ENCODE data around the gene BABAM2.

The BABAM2 gene

GRCh38 chr2:28083476-28083875 lies 192.9 kb downstream of the BABAM2 start:
- H3K4me3 ChIP-seq (ENCODE audit: low read depth, low read length), result no peak overlapping the region
- no peaks in the 10 kb centered on the region for H3K36me3 ChIP-seq (ENCODE audit: control insufficient read depth in 2 of 2, insufficient read depth in 1 of 2, low read length in 2 of 2)
- H3K4me1 ChIP-seq (ENCODE audit: control insufficient read depth, insufficient read depth, low read length), result peaks cover 10% of the 10 kb centered on the region; the same call in 1 of the 2 replicates
- CTCF ChIA-PET, result no interaction called here
- POLR2A ChIA-PET, result no interaction called here
- H3K27ac ChIP-seq (ENCODE audit: extremely low read depth, low read depth, low read length), result no peak overlapping the region
- H3K9me3 ChIP-seq (ENCODE audit: control insufficient read depth, insufficient read depth, low read depth, low read length), result no peaks in the 10 kb centered on the region
- TF ChIP-seq ZNF555 (tag by site-specific recombination; conservative IDR thresholded peaks at IDR 0.05) (no peak), ZNF146 (tag by site-specific recombination; IDR thresholded peaks at IDR 0.05) (no peak), ZNF664 (tag by site-specific recombination; IDR thresholded peaks at IDR 0.05) (no peak), ZNF133 (tag by site-specific recombination; IDR thresholded peaks at IDR 0.05) (no peak), ZNF692 (tag by site-specific recombination; IDR thresholded peaks at IDR 0.05) (no peak), ZNF510 (tag by site-specific recombination; IDR thresholded peaks at IDR 0.05; ENCODE audit: insufficient replicate concordance) (no peak), ZNF302 (tag by site-specific recombination; IDR thresholded peaks at IDR 0.05; ENCODE audit: low read depth) (no peak), ZFP37 (tag by site-specific recombination; IDR thresholded peaks at IDR 0.05) (no peak), ZNF37A (tag by site-specific recombination; IDR thresholded peaks at IDR 0.05) (no peak), SETDB1 (IDR thresholded peaks at IDR 0.05; ENCODE audit: insufficient read length, low read length) (no peak), ZNF580 (tag by site-specific recombination; IDR thresholded peaks at IDR 0.05) (no peak)

GRCh38 chr2:28084564-28084963 lies 194.0 kb downstream of the BABAM2 start:
- peaks cover 10% of the 10 kb centered on the region; the same call in 1 of the 2 replicates for H3K4me1 ChIP-seq (ENCODE audit: control insufficient read depth, insufficient read depth, low read length)
- CTCF ChIA-PET, result no interaction called here
- H3K36me3 ChIP-seq (ENCODE audit: control insufficient read depth in 2 of 2, insufficient read depth in 1 of 2, low read length in 2 of 2), result no peaks in the 10 kb centered on the region
- no peak overlapping the region for H3K27ac ChIP-seq (ENCODE audit: extremely low read depth, low read depth, low read length)
- H3K9me3 ChIP-seq (ENCODE audit: control insufficient read depth, insufficient read depth, low read depth, low read length), result no peaks in the 10 kb centered on the region
- H3K4me3 ChIP-seq (ENCODE audit: low read depth, low read length), result no peak overlapping the region
- POLR2A ChIA-PET, result no interaction called here
- TF ChIP-seq ZNF133 (tag by site-specific recombination; IDR thresholded peaks at IDR 0.05), result no peak
- TF ChIP-seq ZBTB49 (tag by site-specific recombination; IDR thresholded peaks at IDR 0.05; ENCODE audit: low read depth), result no peak
- no peak for TF ChIP-seq ZNF830 (tag by site-specific recombination; IDR thresholded peaks at IDR 0.05; ENCODE audit: low read depth)
- no peak for TF ChIP-seq ZNF530 (tag by site-specific recombination; IDR thresholded peaks at IDR 0.05; ENCODE audit: low read depth)
- TF ChIP-seq ZNF174 (tag by site-specific recombination; IDR thresholded peaks at IDR 0.05), result no peak
- TF ChIP-seq EGR2 (tag by site-specific recombination; IDR thresholded peaks at IDR 0.05; ENCODE audit: low read depth), result no peak
- TF ChIP-seq SETDB1 (IDR thresholded peaks at IDR 0.05; ENCODE audit: insufficient read length, low read length), result no peak
- no peak for TF ChIP-seq GLIS2 (tag by site-specific recombination; IDR thresholded peaks at IDR 0.05)
- no peak for TF ChIP-seq ZNF341 (tag by site-specific recombination; IDR thresholded peaks at IDR 0.05; ENCODE audit: low read depth)
- no peak for TF ChIP-seq ZNF280D (tag by site-specific recombination; IDR thresholded peaks at IDR 0.05)
- TF ChIP-seq ELK4 (IDR thresholded peaks at IDR 0.05; ENCODE audit: borderline replicate concordance, low read depth, low read length), result no peak
- TF ChIP-seq ZNF560 (tag by site-specific recombination; IDR thresholded peaks at IDR 0.05; ENCODE audit: borderline replicate concordance), result no peak
- no peak for TF ChIP-seq ZNF239 (tag by site-specific recombination; IDR thresholded peaks at IDR 0.05)
- TF ChIP-seq ZNF677 (tag by site-specific recombination; IDR thresholded peaks at IDR 0.05), result no peak
- TF ChIP-seq ZNF202 (tag by site-specific recombination; IDR thresholded peaks at IDR 0.05; ENCODE audit: borderline replicate concordance), result no peak
- no peak for TF ChIP-seq ZNF24 (tag by site-specific recombination; IDR thresholded peaks at IDR 0.05)
